LoVo (cell line): ENCODE data around the gene DAZ1.
"Not testable (repeated sequence)": the region's sequence is repeated elsewhere in the genome, so short reads cannot be mapped to it uniquely, and the experiment has no call there.

Source experiments
- DNase-seq: peaks from one replicate; pipeline ENCODE4 v3.0.0-alpha.2; 2016; ENCODE audit warnings: low spot score

Gene DAZ1

GRCh38 chrY:23198908-23199307 is at the start of gene DAZ1:
Gene DAZ1 (minus strand): TSS chrY:23199008. CDS start chrY:23198800, 208 bp downstream.
- not testable (repeated sequence) for DNase-seq

GRCh38 chrY:23219233-23219632 is 20.4 kb upstream of the DAZ1 start, which contains the start of gene DAZ2:
Gene DAZ2 (plus strand): TSS chrY:23219533. CDS start chrY:23219741, 208 bp downstream.
- not testable (repeated sequence) for DNase-seq

- DNase-seq = not testable (repeated sequence)
Measured at GRCh38 chrY:23210681-23211080, 11.9 kb upstream of the DAZ1 start.

GRCh38 chrY:23209802-23210495 is 11.1 kb upstream of the DAZ1 start:
- not testable (repeated sequence) for DNase-seq

GRCh38 chrY:23207455-23207854 is 8.6 kb upstream of the DAZ1 start:
- DNase-seq = not testable (repeated sequence)
